ENCODE results near the gene CYREN. TPM values are rescaled to one million over a fixed set of nuclear protein-coding genes. Genes with fewer than 3 reads are reported as not detected.

Gene CYREN
- total RNA-seq, 1 donor from 2014 or later, result 29.2 TPM

DNA sequence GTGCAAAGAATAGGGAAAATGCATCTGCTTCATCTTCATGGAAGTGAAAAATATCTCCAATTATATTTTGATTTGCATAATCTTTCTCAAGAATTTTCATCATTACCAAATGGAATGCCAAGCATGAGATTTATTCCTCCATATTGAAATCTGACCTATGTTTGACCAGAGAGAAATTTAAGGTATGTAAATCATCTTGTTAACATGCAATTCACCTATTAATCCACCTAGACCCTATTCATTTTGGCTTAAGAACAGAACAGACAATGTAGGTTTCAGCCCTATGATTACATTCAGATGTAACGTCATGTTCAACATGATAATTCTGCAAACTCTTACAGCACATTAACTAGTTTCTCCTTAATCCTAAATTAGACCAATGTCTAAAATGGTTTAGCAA, 53.4 kb downstream of the CYREN start:
- DNase-seq (ENCODE audit: extremely low read depth, low read depth, low spot score), result no peak

Other genes with a start within 250 kb of the CYREN start
- gene AGBL3, start 184.2 kb downstream of the CYREN start, total RNA-seq, result 1.3 and 2.5 TPM in 2 replicates
- gene TMEM140, start 22.6 kb downstream of the CYREN start, total RNA-seq, result 11.7 and 42.1 TPM in 2 replicates
- gene WDR91, start 40.8 kb upstream of the CYREN start, total RNA-seq, result 3.6 and 9.1 TPM in 2 replicates
- gene STRA8, start 63.1 kb upstream of the CYREN start, total RNA-seq, result not detected in 2 replicates